HepG2 (cell line): ENCODE measurements around the gene WDR43. TPM values are rescaled to one million over a fixed set of nuclear protein-coding genes. Genes with fewer than 3 reads are reported as not detected.
A peak's percentile ranks its signal among the peaks of the same experiment; 100 is the strongest.

Experiments
- ATF6 ChIP-seq: sonication (generic); formaldehyde crosslinking; conservative IDR thresholded peaks from 2 replicates; pipeline ENCODE4 v1.4.0; 2020; ENCODE audit warnings: missing genetic modification reagents
- CAMTA2 ChIP-seq: sonication (generic); formaldehyde crosslinking; IDR thresholded peaks from 2 replicates; pipeline ENCODE4 v1.4.0; 2020; ENCODE audit warnings: mild to moderate bottlenecking, missing genetic modification reagents, borderline replicate concordance
- CREB1 ChIP-seq, 2 experiments: fragments of 450-650 bp in 1 of 2; IDR thresholded peaks; 2 replicates each; pipeline ENCODE4 v1.6.1; 2016 to 2017; ENCODE audit warnings: control low read depth in 1 of 2, mild to moderate bottlenecking in 1 of 2, missing compliant biosample characterization in 1 of 2, missing genetic modification characterization in 1 of 2
- DNMT1 ChIP-seq: sonication (generic); formaldehyde crosslinking; IDR thresholded peaks from 2 replicates; pipeline ENCODE4 v1.5.1; 2020; ENCODE audit warnings: mild to moderate bottlenecking, missing genetic modification reagents
- ETV6 ChIP-seq: sonication (generic); formaldehyde crosslinking; conservative IDR thresholded peaks from 2 replicates; pipeline ENCODE4 v1.4.0; 2020; ENCODE audit warnings: missing genetic modification reagents
- HDAC1 ChIP-seq: sonication (generic); formaldehyde crosslinking; IDR thresholded peaks from 2 replicates; pipeline ENCODE4 v1.5.1; 2020; ENCODE audit warnings: mild to moderate bottlenecking, missing genetic modification reagents
- MIER2 ChIP-seq: IDR thresholded peaks from 2 replicates; pipeline ENCODE4 v1.6.1; 2016; ENCODE audit warnings: missing biosample characterization, missing genetic modification reagents
- SRSF1 ChIP-seq: fragments of 200-400 bp; formaldehyde crosslinking; optimal IDR thresholded peaks from 2 replicates; pipeline ENCODE3; 2017; ENCODE audit warnings: mild to moderate bottlenecking, low read depth, low read length, moderate library complexity
- TBX2 ChIP-seq: sonication (generic); formaldehyde crosslinking; IDR thresholded peaks from 2 replicates; pipeline ENCODE4 v1.5.0; 2020; ENCODE audit warnings: missing genetic modification reagents, mild to moderate bottlenecking, borderline replicate concordance
- ZBTB4 ChIP-seq: sonication (generic); formaldehyde crosslinking; IDR thresholded peaks from 2 replicates; pipeline ENCODE4 v1.4.0; 2020; ENCODE audit warnings: missing genetic modification reagents, mild to moderate bottlenecking, borderline replicate concordance
- ZNF713 ChIP-seq: sonication (generic); formaldehyde crosslinking; IDR thresholded peaks from 2 replicates; pipeline ENCODE4 v1.4.0; 2020; ENCODE audit warnings: mild to moderate bottlenecking, missing genetic modification reagents
- polyA plus RNA-seq, 8 experiments: library from polyadenylated mRNA; depleted of rRNA in 3 of 8; stranded (reverse) in 7 of 8; unstranded in 1 of 8; fragments of >200 nt; fragmentation: Illumina TruSeq in 4 of 8; extraction: Trizol in 4 of 8; gene quantifications; 2 replicates each; pipeline versions ENCODE4 v1.2.1 to v1.2.3, GENCODE V29; 2011 to 2016; ENCODE audit warnings: low read depth in 4 of 8, missing spikeins in 1 of 8, mixed read lengths in 1 of 8; ENCODE audit not compliant: insufficient read depth in 1 of 8
- total RNA-seq, 5 experiments: library from RNA; depleted of rRNA; stranded (reverse); fragments of >200 nt; fragmentation: Illumina TruSeq; extraction: Trizol; gene quantifications; 2 replicates each; pipeline ENCODE4 v1.2.3, GENCODE V29; 2016; ENCODE audit warnings: low read depth in 1 of 5
- TF ChIP-seq, protein P1 (sequence below): IDR thresholded peaks from 2 replicates; pipeline ENCODE4 v1.6.1; 2016; ENCODE audit warnings: control low read depth
- TF ChIP-seq, protein P2 (sequence below): sonication (generic); formaldehyde crosslinking; IDR thresholded peaks from 2 replicates; pipeline ENCODE4 v1.4.0; 2020; ENCODE audit warnings: missing genetic modification reagents
- TF ChIP-seq, protein P3 (sequence below): sonication (generic); formaldehyde crosslinking; IDR thresholded peaks from 2 replicates; pipeline ENCODE4 v1.4.0; 2020; ENCODE audit warnings: missing genetic modification reagents, borderline replicate concordance
- TF ChIP-seq, protein P4 (sequence below): sonication (generic); formaldehyde crosslinking; IDR thresholded peaks from 2 replicates; pipeline ENCODE4 v1.8.0; 2022; ENCODE audit warnings: low read depth, missing genetic modification reagents

The WDR43 gene
- total and polyA plus RNA-seq, 2 of the 13 experiments (the other 11 are each of a cell fraction or from before 2014, with no cell fraction given), result 121 to 167 TPM

DNA sequence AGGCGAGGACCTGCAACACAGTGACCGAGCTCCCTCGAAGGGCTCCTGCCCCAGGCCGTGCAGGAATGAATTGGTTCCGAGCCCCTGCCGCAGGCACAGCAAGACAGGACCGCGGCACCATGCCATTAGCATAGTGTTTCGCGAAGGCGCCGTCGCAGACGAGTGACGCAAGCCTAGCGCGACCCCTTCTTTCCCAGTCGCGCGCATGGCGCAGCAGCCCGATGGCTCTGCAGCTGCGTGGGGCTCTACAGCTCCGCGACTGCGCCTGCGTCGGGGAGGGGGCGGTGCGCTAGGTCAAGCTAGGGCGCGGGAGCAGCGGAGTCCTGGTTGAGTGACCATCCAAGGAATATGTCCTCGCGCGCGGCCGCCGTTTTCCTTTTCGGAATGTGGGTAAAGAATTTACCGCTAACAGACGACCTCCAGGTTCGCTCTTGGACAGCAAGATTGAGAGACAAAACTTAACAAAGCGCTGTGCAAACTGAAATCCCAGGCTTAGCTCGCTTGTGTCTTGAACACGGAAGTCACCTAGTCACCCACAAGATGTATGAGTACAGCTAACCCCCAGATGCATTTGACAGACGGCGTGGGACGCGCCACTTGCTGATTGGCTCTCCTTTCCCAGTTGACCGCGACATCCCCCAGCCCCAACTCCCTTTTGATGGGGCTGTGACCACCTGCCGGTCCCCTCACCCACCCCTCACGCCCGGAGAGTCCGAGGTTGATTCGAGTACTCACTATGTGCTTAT is 24.1 kb upstream of the WDR43 start, which contains the start of gene TRMT61B (continued):
- peak; percentile 100 for TF ChIP-seq HDAC1 (CRISPR knock-in tag)
- TF ChIP-seq ZNF713 (CRISPR knock-in tag), result peak; percentile 78; the same call in 1 of the 2 replicates
- peak; percentile 94 for TF ChIP-seq TBX2
- TF ChIP-seq CREB1 (IDR thresholded peaks at IDR 0.05), result peak; percentile 99
- peak; percentile 100 for TF ChIP-seq CREB1 (CRISPR knock-in tag; IDR thresholded peaks at IDR 0.05)
- TF ChIP-seq, protein P1, sequence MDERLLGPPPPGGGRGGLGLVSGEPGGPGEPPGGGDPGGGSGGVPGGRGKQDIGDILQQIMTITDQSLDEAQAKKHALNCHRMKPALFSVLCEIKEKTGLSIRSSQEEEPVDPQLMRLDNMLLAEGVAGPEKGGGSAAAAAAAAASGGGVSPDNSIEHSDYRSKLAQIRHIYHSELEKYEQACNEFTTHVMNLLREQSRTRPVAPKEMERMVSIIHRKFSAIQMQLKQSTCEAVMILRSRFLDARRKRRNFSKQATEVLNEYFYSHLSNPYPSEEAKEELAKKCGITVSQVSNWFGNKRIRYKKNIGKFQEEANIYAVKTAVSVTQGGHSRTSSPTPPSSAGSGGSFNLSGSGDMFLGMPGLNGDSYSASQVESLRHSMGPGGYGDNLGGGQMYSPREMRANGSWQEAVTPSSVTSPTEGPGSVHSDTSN (CRISPR knock-in tag), result no peak
- peak; percentile 88 for TF ChIP-seq MIER2 (CRISPR knock-in tag)
- TF ChIP-seq, protein P2, sequence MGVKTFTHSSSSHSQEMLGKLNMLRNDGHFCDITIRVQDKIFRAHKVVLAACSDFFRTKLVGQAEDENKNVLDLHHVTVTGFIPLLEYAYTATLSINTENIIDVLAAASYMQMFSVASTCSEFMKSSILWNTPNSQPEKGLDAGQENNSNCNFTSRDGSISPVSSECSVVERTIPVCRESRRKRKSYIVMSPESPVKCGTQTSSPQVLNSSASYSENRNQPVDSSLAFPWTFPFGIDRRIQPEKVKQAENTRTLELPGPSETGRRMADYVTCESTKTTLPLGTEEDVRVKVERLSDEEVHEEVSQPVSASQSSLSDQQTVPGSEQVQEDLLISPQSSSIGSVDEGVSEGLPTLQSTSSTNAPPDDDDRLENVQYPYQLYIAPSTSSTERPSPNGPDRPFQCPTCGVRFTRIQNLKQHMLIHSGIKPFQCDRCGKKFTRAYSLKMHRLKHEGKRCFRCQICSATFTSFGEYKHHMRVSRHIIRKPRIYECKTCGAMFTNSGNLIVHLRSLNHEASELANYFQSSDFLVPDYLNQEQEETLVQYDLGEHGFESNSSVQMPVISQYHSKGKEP, result peak; percentile 91; the same call in 1 of the 2 replicates
- TF ChIP-seq DNMT1 (CRISPR knock-in tag), result no peak
- TF ChIP-seq ATF6 (CRISPR knock-in tag), result peak; percentile 94
- TF ChIP-seq, protein P3, sequence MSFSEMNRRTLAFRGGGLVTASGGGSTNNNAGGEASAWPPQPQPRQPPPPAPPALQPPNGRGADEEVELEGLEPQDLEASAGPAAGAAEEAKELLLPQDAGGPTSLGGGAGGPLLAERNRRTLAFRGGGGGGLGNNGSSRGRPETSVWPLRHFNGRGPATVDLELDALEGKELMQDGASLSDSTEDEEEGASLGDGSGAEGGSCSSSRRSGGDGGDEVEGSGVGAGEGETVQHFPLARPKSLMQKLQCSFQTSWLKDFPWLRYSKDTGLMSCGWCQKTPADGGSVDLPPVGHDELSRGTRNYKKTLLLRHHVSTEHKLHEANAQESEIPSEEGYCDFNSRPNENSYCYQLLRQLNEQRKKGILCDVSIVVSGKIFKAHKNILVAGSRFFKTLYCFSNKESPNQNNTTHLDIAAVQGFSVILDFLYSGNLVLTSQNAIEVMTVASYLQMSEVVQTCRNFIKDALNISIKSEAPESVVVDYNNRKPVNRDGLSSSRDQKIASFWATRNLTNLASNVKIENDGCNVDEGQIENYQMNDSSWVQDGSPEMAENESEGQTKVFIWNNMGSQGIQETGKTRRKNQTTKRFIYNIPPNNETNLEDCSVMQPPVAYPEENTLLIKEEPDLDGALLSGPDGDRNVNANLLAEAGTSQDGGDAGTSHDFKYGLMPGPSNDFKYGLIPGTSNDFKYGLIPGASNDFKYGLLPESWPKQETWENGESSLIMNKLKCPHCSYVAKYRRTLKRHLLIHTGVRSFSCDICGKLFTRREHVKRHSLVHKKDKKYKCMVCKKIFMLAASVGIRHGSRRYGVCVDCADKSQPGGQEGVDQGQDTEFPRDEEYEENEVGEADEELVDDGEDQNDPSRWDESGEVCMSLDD, result no peak; the same call in 1 of the 2 replicates
- TF ChIP-seq ETV6, result peak; percentile 95; the same call in 1 of the 2 replicates
- TF ChIP-seq CAMTA2 (CRISPR knock-in tag), result no peak; the same call in 1 of the 2 replicates
- TF ChIP-seq, protein P4, sequence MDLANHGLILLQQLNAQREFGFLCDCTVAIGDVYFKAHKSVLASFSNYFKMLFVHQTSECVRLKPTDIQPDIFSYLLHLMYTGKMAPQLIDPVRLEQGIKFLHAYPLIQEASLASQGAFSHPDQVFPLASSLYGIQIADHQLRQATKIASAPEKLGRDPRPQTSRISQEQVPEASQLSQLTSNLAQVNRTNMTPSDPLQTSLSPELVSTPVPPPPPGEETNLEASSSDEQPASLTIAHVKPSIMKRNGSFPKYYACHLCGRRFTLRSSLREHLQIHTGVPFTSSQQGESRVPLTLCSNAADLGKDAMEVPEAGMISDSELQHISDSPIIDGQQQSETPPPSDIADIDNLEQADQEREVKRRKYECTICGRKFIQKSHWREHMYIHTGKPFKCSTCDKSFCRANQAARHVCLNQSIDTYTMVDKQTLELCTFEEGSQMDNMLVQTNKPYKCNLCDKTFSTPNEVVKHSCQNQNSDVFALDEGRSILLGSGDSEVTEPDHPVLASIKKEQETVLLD (CRISPR knock-in tag), result peak; percentile 76; the same call in 1 of the 2 replicates
- peak; percentile 26 for TF ChIP-seq SRSF1
- peak; percentile 98 for TF ChIP-seq ZBTB4
